ENCODE results near the gene TMUB2. TPM values are rescaled to one million over a fixed set of nuclear protein-coding genes. Genes with fewer than 3 reads are reported as not detected.
A peak's percentile ranks its signal among the peaks of the same experiment; 100 is the strongest.

Gene TMUB2
- total RNA-seq, 3 donors from 2014 or later (not counting 1 experiment from before 2014, with no cell fraction given): 40.4 to 48.2 (median 41.0) TPM

DNA sequence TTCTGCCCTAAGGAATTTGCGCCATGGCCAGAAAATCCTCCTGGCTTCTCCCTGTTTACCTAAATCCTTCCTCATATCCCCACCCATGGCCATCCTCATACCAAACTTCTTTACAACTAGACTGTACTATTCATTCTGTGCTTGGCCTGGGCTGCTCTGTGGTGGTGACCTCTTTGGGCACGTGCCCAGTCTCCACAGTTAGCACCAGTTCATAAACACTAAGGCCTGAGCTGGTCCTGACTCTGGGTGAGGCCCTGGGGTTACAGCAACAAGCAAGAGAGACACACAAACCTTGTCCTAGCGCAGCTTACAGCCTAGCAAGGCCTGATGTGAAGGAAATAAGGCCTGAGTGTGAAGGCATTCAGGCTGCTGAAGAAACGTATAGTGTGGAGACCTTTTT lies 16.0 kb downstream of the TMUB2 start:
- 90% methylated on average over 4 of the region's 4 CpGs for WGBS (ENCODE audit: insufficient coverage)
- Histone ChIP-seq H3K27ac (ENCODE audit: low read length) (no peak overlapping the region), H3K36me3 (ENCODE audit: control insufficient read depth, insufficient read depth, low read length) (peaks cover 14% of the 10 kb centered on the region), H3K4me3 (ENCODE audit: low read length) (no peak overlapping the region), H3K9me3 (ENCODE audit: control insufficient read depth, insufficient read depth, low read length) (no peaks in the 10 kb centered on the region), H3K4me1 (ENCODE audit: control insufficient read depth, insufficient read depth, low read length) (peaks cover 27% of the 10 kb centered on the region), H3K27me3 (ENCODE audit: control insufficient read depth, insufficient read depth, low read length) (no peaks in the 10 kb centered on the region)
- Mint-ChIP-seq H3K4me1 (peaks cover 32 to 46% of the 10 kb centered on the region in 2 donors), H3K27me3 (ENCODE audit: low read depth in 2 of 2) (no peaks in the 10 kb centered on the region), H3K27ac (peak overlapping the region in 1 of 2 donors; percentile 39), H3K4me3 (peak overlapping the region; percentile 47), H3K36me3 (no peaks in the 10 kb centered on the region), H3K9me3 (no peaks in the 10 kb centered on the region)
- no peak for ATAC-seq
- TF ChIP-seq, protein P1, sequence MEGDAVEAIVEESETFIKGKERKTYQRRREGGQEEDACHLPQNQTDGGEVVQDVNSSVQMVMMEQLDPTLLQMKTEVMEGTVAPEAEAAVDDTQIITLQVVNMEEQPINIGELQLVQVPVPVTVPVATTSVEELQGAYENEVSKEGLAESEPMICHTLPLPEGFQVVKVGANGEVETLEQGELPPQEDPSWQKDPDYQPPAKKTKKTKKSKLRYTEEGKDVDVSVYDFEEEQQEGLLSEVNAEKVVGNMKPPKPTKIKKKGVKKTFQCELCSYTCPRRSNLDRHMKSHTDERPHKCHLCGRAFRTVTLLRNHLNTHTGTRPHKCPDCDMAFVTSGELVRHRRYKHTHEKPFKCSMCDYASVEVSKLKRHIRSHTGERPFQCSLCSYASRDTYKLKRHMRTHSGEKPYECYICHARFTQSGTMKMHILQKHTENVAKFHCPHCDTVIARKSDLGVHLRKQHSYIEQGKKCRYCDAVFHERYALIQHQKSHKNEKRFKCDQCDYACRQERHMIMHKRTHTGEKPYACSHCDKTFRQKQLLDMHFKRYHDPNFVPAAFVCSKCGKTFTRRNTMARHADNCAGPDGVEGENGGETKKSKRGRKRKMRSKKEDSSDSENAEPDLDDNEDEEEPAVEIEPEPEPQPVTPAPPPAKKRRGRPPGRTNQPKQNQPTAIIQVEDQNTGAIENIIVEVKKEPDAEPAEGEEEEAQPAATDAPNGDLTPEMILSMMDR (IDR thresholded peaks at IDR 0.05): no peak
- no peak for DNase-seq
- intact Hi-C loops (cut with micrococcal nuclease): no loop called here

DNA sequence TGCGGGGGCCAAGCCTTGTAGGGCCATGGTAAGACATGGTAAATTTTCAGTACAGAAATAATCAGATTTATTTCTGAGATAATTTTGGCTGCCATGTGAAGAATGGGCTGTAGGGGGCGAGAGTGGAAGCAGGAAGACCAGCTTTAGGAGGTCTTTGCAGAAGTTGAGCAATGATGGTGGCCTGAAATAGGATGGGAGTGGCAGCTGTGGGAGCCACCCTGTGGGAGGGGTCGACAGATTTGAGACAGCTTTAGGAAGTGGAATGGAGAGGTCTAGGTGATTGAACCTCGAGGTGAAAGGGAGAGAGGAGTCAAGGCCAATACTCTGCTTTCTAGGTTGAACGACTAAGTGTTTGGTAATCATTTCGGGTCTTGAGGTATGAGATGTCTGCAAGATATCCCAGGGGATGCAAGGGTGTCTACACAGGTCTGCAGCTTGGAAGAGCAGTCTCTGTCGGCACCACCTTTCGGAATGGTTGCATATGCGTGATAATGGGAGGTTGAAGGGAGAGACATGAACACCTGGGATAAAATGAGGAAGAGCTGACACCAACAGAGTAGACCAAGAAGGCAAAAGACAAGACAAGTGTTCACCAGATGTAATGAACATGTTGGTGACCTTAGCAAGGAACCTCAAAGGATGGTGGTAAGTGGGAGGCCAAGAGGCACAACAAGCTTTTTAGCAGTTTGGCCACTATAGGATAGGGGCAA lies 17.1 kb downstream of the TMUB2 start:
- Mint-ChIP-seq H3K27me3 (ENCODE audit: low read depth in 2 of 2) (no peaks in the 10 kb centered on the region), H3K4me3 (peak overlapping the region; percentile 19), H3K9me3 (no peaks in the 10 kb centered on the region), H3K27ac (peak overlapping the region; percentile 39 to 72), H3K4me1 (peaks cover 28 to 40% of the 10 kb centered on the region in 2 donors), H3K36me3 (no peaks in the 10 kb centered on the region)
- Histone ChIP-seq H3K27ac (ENCODE audit: low read length) (no peak overlapping the region), H3K9me3 (ENCODE audit: control insufficient read depth, insufficient read depth, low read length) (no peaks in the 10 kb centered on the region), H3K36me3 (ENCODE audit: control insufficient read depth, insufficient read depth, low read length) (peaks cover 23% of the 10 kb centered on the region), H3K4me3 (ENCODE audit: low read length) (no peak overlapping the region), H3K27me3 (ENCODE audit: control insufficient read depth, insufficient read depth, low read length) (no peaks in the 10 kb centered on the region), H3K4me1 (ENCODE audit: control insufficient read depth, insufficient read depth, low read length) (peaks cover 15% of the 10 kb centered on the region)
- DNase-seq: peak in 1 of 2 donors; percentile 73
- intact Hi-C loops (cut with micrococcal nuclease): no loop called here
- 55% methylated on average over 9 of the region's 9 CpGs for WGBS (ENCODE audit: insufficient coverage)
- TF ChIP-seq, protein P1 (IDR thresholded peaks at IDR 0.05): peak; percentile 72
- ATAC-seq: no peak

DNA sequence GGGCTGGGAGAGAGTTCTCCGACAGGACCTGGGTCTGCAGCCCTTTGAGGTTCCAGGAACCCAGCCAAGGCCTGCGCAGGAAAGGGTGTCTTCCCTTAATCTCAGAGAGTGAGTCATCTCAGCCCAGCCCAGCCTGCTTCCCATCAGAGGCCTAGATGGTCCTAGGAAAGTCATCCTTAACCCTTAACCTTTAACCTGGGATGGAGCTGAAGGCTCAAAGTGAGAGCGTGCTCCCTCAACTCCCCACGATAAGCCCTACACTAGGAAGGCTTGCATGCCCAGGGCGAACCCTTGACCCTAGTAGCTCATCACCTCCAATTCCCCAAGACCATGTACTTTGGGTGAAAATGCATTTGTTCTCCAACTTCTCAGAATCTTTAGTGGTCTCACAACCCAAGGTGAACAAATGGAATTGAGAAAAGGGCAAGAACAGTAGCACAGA lies 17.7 kb downstream of the TMUB2 start:
- no peak overlapping the region for H3K27ac ChIP-seq (ENCODE audit: low read length)
- intact Hi-C loops (cut with micrococcal nuclease): no loop called here
- H3K36me3 ChIP-seq (ENCODE audit: control insufficient read depth, insufficient read depth, low read length): peaks cover 29% of the 10 kb centered on the region
- H3K27ac Mint-ChIP-seq: peak overlapping the region in 1 of 2 donors; percentile 72
- ATAC-seq (no peak), DNase-seq (no peak)
- no peak overlapping the region for H3K4me3 Mint-ChIP-seq
- WGBS (ENCODE audit: insufficient coverage): 81% methylated on average over 5 of the region's 5 CpGs
- no peak overlapping the region for H3K4me3 ChIP-seq (ENCODE audit: low read length)
- H3K9me3 ChIP-seq (ENCODE audit: control insufficient read depth, insufficient read depth, low read length): no peaks in the 10 kb centered on the region
- no peaks in the 10 kb centered on the region for H3K9me3 Mint-ChIP-seq
- no peaks in the 10 kb centered on the region for H3K27me3 Mint-ChIP-seq (ENCODE audit: low read depth in 2 of 2)
- H3K27me3 ChIP-seq (ENCODE audit: control insufficient read depth, insufficient read depth, low read length): no peaks in the 10 kb centered on the region
- peaks cover 28 to 40% of the 10 kb centered on the region in 2 donors for H3K4me1 Mint-ChIP-seq
- no peaks in the 10 kb centered on the region for H3K36me3 Mint-ChIP-seq
- TF ChIP-seq, protein P1 (IDR thresholded peaks at IDR 0.05): no peak
- H3K4me1 ChIP-seq (ENCODE audit: control insufficient read depth, insufficient read depth, low read length): peaks cover 15% of the 10 kb centered on the region

Measured in natural killer cell (primary cell).